Measurements from ENCODE around the gene AUTS2.

AUTS2 gene

GRCh38 chr7:69764681-69765080 lies 166.4 kb downstream of the AUTS2 start:
- TF ChIP-seq POU2F2 (IDR thresholded peaks at IDR 0.05; ENCODE audit: low read depth, low read length) (no peak), POLR2AphosphoS5 (IDR thresholded peaks at IDR 0.05; ENCODE audit: low read depth, low read length) (no peak), SPI1 (IDR thresholded peaks at IDR 0.05; ENCODE audit: low read depth, low read length) (no peak), POLR2A (IDR thresholded peaks at IDR 0.05; ENCODE audit: low read depth, low read length) (no peak), PAX5 (IDR thresholded peaks at IDR 0.05; ENCODE audit: insufficient read depth, low read length, severe bottlenecking) (no peak)
- FAIRE-seq (no peak), DNase-seq (ENCODE audit: insufficient read length, low spot score) (no peak)

GRCh38 chr7:69765879-69766278 lies 167.6 kb downstream of the AUTS2 start:
- no peak for DNase-seq (ENCODE audit: insufficient read length, low spot score)
- TF ChIP-seq POLR2A (IDR thresholded peaks at IDR 0.05; ENCODE audit: low read depth, low read length): no peak
- TF ChIP-seq POU2F2 (IDR thresholded peaks at IDR 0.05; ENCODE audit: low read depth, low read length): no peak
- TF ChIP-seq POLR2AphosphoS5 (IDR thresholded peaks at IDR 0.05; ENCODE audit: low read depth, low read length): no peak
- TF ChIP-seq TAF1 (IDR thresholded peaks at IDR 0.05; ENCODE audit: low read depth, low read length): no peak
- no peak for TF ChIP-seq SPI1 (IDR thresholded peaks at IDR 0.05; ENCODE audit: low read depth, low read length)
- no peak for TF ChIP-seq PAX5 (IDR thresholded peaks at IDR 0.05; ENCODE audit: insufficient read depth, low read length, severe bottlenecking)
- peak; percentile 72 for FAIRE-seq

GRCh38 chr7:69768986-69769595 lies 170.8 kb downstream of the AUTS2 start:
- no peak for DNase-seq (ENCODE audit: insufficient read length, low spot score)
- no peak for FAIRE-seq
- TF ChIP-seq POLR2A (IDR thresholded peaks at IDR 0.05; ENCODE audit: low read depth, low read length) (no peak), POLR2AphosphoS5 (IDR thresholded peaks at IDR 0.05; ENCODE audit: low read depth, low read length) (no peak), TAF1 (IDR thresholded peaks at IDR 0.05; ENCODE audit: low read depth, low read length) (no peak), POU2F2 (IDR thresholded peaks at IDR 0.05; ENCODE audit: low read depth, low read length) (no peak), PAX5 (IDR thresholded peaks at IDR 0.05; ENCODE audit: insufficient read depth, low read length, severe bottlenecking) (no peak), SPI1 (IDR thresholded peaks at IDR 0.05; ENCODE audit: low read depth, low read length) (no peak)

GRCh38 chr7:69769826-69770225 lies 171.6 kb downstream of the AUTS2 start:
- DNase-seq (ENCODE audit: insufficient read length, low spot score) (no peak), FAIRE-seq (peak; percentile 26)
- TF ChIP-seq PAX5 (IDR thresholded peaks at IDR 0.05; ENCODE audit: insufficient read depth, low read length, severe bottlenecking): no peak
- TF ChIP-seq POLR2AphosphoS5 (IDR thresholded peaks at IDR 0.05; ENCODE audit: low read depth, low read length): no peak

- TF ChIP-seq TAF1 (IDR thresholded peaks at IDR 0.05; ENCODE audit: low read depth, low read length): no peak
- TF ChIP-seq POU2F2 (IDR thresholded peaks at IDR 0.05; ENCODE audit: low read depth, low read length): no peak
- TF ChIP-seq POLR2A (IDR thresholded peaks at IDR 0.05; ENCODE audit: low read depth, low read length): no peak
- no peak for TF ChIP-seq PAX5 (IDR thresholded peaks at IDR 0.05; ENCODE audit: insufficient read depth, low read length, severe bottlenecking)
- no peak for TF ChIP-seq POLR2AphosphoS5 (IDR thresholded peaks at IDR 0.05; ENCODE audit: low read depth, low read length)
- no peak for TF ChIP-seq SPI1 (IDR thresholded peaks at IDR 0.05; ENCODE audit: low read depth, low read length)
- no peak for FAIRE-seq
- no peak for DNase-seq (ENCODE audit: insufficient read length, low spot score)
These were observed 172.3 kb downstream of the AUTS2 start for GRCh38 chr7:69770613-69771012.

- TF ChIP-seq PAX5 (IDR thresholded peaks at IDR 0.05; ENCODE audit: insufficient read depth, low read length, severe bottlenecking) (no peak), POLR2AphosphoS5 (IDR thresholded peaks at IDR 0.05; ENCODE audit: low read depth, low read length) (no peak), POLR2A (IDR thresholded peaks at IDR 0.05; ENCODE audit: low read depth, low read length) (no peak), SPI1 (IDR thresholded peaks at IDR 0.05; ENCODE audit: low read depth, low read length) (no peak), TAF1 (IDR thresholded peaks at IDR 0.05; ENCODE audit: low read depth, low read length) (no peak), POU2F2 (IDR thresholded peaks at IDR 0.05; ENCODE audit: low read depth, low read length) (no peak)
- DNase-seq (ENCODE audit: insufficient read length, low spot score) (no peak), FAIRE-seq (no peak)
These were observed 174.6 kb downstream of the AUTS2 start for GRCh38 chr7:69772718-69773436.

- no peak for TF ChIP-seq POLR2AphosphoS5 (IDR thresholded peaks at IDR 0.05; ENCODE audit: low read depth, low read length)
- no peak for TF ChIP-seq POU2F2 (IDR thresholded peaks at IDR 0.05; ENCODE audit: low read depth, low read length)
- TF ChIP-seq TAF1 (IDR thresholded peaks at IDR 0.05; ENCODE audit: low read depth, low read length): no peak
- TF ChIP-seq POLR2A (IDR thresholded peaks at IDR 0.05; ENCODE audit: low read depth, low read length): no peak
- TF ChIP-seq PAX5 (IDR thresholded peaks at IDR 0.05; ENCODE audit: insufficient read depth, low read length, severe bottlenecking): no peak
- DNase-seq (ENCODE audit: insufficient read length, low spot score) (no peak), FAIRE-seq (no peak)
These were observed 175.4 kb downstream of the AUTS2 start for GRCh38 chr7:69773535-69774225.

- no peak for FAIRE-seq
- no peak for DNase-seq (ENCODE audit: insufficient read length, low spot score)
- TF ChIP-seq SPI1 (IDR thresholded peaks at IDR 0.05; ENCODE audit: low read depth, low read length): no peak
- no peak for TF ChIP-seq POLR2A (IDR thresholded peaks at IDR 0.05; ENCODE audit: low read depth, low read length)
- TF ChIP-seq POLR2AphosphoS5 (IDR thresholded peaks at IDR 0.05; ENCODE audit: low read depth, low read length): no peak
- TF ChIP-seq PAX5 (IDR thresholded peaks at IDR 0.05; ENCODE audit: insufficient read depth, low read length, severe bottlenecking): no peak
- TF ChIP-seq POU2F2 (IDR thresholded peaks at IDR 0.05; ENCODE audit: low read depth, low read length): no peak
- no peak for TF ChIP-seq TAF1 (IDR thresholded peaks at IDR 0.05; ENCODE audit: low read depth, low read length)
These were observed 177.0 kb downstream of the AUTS2 start for GRCh38 chr7:69775231-69775771.

- DNase-seq (ENCODE audit: insufficient read length, low spot score) (no peak), FAIRE-seq (no peak)
- no peak for TF ChIP-seq POLR2A (IDR thresholded peaks at IDR 0.05; ENCODE audit: low read depth, low read length)
- no peak for TF ChIP-seq POU2F2 (IDR thresholded peaks at IDR 0.05; ENCODE audit: low read depth, low read length)
- no peak for TF ChIP-seq SPI1 (IDR thresholded peaks at IDR 0.05; ENCODE audit: low read depth, low read length)
- TF ChIP-seq TAF1 (IDR thresholded peaks at IDR 0.05; ENCODE audit: low read depth, low read length): no peak
- no peak for TF ChIP-seq POLR2AphosphoS5 (IDR thresholded peaks at IDR 0.05; ENCODE audit: low read depth, low read length)
- no peak for TF ChIP-seq PAX5 (IDR thresholded peaks at IDR 0.05; ENCODE audit: insufficient read depth, low read length, severe bottlenecking)
These were observed 178.3 kb downstream of the AUTS2 start for GRCh38 chr7:69776611-69777010.

Measured in GM12891 (cell line).